GM13977 (cell line): ENCODE measurements around the gene IMMP2L.

Experiments
- DNase-seq: peaks from one replicate; pipeline ENCODE4 v3.0.0; 2012; ENCODE audit warnings: low spot score
- in situ Hi-C: fragments of 300-500 bp; cut with MboI; formaldehyde crosslinking; loops from one replicate; pipeline ENCODE4 v1.12.0; 2022; ENCODE audit warnings: low sequenced_read_pairs, low pct_unique_long_range_greater_than_20kb, mixed read lengths, inconsistent platforms; ENCODE audit not compliant: unreplicated experiment
- TF ChIP-seq, protein P1 (sequence below): IDR thresholded peaks from 2 replicates; pipeline ENCODE4 v1.5.1; 2012; ENCODE audit warnings: mild to moderate bottlenecking, control low read depth; ENCODE audit not compliant: insufficient read depth; ENCODE audit errors: extremely low read depth, missing control alignments

IMMP2L gene

DNA sequence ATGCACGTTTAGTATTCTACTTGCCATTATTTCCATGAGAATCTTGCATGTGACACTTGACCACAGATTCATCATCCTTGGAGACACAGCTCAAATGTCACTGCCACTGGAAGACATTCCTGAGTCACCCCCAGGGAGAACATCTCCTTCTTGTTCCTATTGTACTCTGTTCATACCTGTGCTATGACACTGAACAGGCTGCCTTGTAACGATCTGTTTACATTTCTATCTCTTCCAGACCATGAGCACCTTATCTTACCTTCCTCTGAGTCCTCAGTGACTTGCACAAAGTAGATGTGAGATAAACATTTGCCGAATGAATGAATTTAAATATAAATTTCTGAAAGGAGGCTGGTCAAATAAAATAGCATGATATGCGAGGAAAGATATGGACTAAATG lies 803.2 kb downstream of the IMMP2L start:
- in situ Hi-C loops, result no loop called here
- no peak for DNase-seq
- TF ChIP-seq, protein P1, sequence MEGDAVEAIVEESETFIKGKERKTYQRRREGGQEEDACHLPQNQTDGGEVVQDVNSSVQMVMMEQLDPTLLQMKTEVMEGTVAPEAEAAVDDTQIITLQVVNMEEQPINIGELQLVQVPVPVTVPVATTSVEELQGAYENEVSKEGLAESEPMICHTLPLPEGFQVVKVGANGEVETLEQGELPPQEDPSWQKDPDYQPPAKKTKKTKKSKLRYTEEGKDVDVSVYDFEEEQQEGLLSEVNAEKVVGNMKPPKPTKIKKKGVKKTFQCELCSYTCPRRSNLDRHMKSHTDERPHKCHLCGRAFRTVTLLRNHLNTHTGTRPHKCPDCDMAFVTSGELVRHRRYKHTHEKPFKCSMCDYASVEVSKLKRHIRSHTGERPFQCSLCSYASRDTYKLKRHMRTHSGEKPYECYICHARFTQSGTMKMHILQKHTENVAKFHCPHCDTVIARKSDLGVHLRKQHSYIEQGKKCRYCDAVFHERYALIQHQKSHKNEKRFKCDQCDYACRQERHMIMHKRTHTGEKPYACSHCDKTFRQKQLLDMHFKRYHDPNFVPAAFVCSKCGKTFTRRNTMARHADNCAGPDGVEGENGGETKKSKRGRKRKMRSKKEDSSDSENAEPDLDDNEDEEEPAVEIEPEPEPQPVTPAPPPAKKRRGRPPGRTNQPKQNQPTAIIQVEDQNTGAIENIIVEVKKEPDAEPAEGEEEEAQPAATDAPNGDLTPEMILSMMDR, result no peak

DNA sequence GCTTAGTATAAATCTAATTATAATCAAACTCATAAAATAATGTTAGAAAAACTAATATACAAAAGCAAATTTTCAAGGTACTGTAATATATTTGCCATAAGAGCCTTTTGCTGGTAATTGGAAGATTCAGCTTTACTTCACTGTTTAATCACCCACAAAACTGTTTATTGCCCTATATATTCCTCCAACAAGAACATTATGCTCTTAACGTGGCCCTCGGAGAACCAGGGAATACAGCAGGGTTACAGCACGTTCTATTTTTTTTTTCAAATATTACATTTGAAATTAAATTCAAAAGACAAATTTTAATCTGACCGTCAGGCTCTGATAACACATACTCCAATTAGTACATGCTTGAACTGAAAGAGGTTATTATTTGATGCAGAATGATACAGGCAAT lies 807.6 kb downstream of the IMMP2L start:
- TF ChIP-seq, protein P1, result no peak
- no peak for DNase-seq
- in situ Hi-C loops, result no loop called here

DNA sequence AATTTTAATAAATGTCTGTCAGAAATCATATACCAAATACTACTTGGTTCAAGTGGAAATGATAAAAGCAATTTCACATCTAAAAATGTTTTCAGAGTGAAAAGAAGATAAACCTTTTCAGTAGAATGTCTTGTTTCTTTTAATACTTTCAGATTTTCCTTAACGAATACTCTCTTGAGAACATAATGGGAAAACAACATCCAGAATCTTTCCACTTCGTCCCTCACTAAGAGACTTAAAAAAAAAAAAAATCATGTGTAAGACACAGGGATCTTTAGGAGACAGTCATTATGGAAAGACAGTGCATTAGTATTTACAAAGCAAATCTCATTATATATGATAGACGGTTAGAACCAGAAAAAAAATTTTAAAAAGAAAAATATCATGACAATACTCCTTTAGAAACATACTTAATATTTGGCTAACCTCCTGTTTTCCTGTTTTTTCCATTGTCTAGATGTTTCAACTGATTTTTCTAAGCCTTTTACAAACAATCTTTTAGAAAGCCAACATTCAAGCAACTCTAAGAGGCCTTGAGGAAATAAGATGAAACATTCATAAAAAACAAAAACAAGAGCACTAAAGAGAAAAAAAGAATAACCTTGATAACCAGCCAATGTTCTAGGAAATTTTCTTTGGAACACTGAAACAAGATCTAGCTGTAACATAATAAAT lies 811.2 kb downstream of the IMMP2L start:
- TF ChIP-seq, protein P1, result no peak
- DNase-seq, result no peak
- in situ Hi-C loops, result no loop called here

DNA sequence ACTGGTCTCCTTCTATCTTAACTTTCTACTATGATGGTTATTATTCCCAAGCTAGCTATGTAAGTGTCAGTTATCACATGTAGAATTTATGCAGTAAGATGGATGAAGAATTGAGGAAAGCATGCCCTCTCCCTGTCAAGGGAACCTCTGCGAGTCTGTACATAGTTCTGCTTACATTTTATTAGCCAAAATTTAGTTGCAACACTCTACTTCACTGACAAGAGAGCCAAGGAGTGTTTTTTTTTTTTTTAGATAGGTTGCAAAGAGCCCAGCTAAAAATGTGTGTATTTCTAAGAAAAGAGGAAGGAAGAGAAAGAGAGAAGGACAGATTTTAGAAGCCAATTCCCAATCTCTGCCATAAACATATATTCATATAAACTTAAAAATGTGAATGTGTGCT lies 829.1 kb downstream of the IMMP2L start:
- in situ Hi-C loops, result no loop called here
- no peak for DNase-seq
- TF ChIP-seq, protein P1, result no peak

DNA sequence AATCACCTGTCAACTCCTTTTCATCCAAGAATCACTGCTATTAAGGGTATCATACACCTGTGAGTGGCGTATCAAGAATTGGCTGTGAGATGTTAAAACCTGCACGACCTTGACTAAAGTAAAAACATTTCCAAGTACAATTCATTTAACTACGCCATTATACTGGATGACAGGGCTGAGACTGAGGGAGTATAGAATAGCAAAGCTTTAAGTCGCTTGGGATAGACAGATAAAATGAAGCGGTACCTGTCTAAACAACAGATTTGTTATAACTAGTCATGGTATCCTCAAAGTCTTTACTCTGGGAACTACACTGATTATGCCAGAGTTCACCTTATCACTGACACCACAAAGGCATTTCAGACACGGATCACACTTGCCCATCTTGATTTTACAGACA lies 837.5 kb downstream of the IMMP2L start:
- TF ChIP-seq, protein P1, result no peak
- in situ Hi-C loops, result no loop called here
- DNase-seq, result no peak

DNA sequence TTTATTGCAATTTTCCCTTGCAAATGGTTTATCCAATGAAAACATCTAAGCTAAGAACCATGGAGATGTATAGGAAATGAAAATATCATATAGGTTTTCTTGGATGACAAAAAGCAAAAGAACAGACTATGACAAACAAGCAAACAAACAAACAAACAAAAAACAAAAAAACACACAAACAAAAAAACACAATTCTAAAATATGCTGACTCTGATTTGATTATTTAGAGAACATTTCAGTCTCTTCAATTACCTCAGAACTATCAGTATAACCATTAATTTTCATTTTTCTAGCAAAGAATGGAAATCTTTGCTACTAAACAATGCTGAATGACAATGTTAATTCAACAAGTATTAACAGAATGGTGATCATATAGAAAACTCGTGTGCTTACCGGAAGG lies 840.9 kb downstream of the IMMP2L start:
- TF ChIP-seq, protein P1, result no peak
- in situ Hi-C loops, result no loop called here
- no peak for DNase-seq
